ENCODE measurements around the gene CLVS2. TPM values are rescaled to one million over a fixed set of nuclear protein-coding genes. Genes with fewer than 3 reads are reported as not detected.

The CLVS2 gene
- total RNA-seq, 1 donor from 2014 or later, result not detected

DNA sequence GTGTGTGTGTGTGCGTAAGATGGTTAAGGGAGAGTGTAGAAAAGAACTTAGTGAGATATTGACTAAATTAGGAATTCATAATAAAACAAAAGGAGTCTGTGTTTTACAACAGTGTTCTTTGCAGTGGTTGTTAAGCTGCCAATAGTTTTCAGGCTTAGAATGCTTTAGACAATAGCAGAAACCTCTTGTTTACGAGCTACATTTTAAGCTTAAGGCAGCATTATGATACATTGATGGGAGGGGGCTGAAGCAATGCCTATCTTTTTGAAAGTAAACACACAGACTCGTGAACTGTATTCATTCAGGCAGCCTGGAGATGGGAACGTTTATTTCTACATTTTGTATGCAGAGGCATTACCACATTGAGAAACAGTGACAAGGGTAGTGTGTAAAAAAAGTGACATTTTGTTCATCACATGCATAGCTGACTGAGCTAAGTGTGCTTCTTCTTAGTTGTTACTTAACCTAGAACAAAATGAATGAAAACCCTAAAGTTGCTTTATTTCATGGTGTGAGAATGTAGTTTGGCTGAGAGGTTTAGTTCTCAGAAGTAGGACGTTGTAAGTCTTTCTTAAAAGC, 21.2 kb downstream of the CLVS2 start:
- TF ChIP-seq, protein P1, sequence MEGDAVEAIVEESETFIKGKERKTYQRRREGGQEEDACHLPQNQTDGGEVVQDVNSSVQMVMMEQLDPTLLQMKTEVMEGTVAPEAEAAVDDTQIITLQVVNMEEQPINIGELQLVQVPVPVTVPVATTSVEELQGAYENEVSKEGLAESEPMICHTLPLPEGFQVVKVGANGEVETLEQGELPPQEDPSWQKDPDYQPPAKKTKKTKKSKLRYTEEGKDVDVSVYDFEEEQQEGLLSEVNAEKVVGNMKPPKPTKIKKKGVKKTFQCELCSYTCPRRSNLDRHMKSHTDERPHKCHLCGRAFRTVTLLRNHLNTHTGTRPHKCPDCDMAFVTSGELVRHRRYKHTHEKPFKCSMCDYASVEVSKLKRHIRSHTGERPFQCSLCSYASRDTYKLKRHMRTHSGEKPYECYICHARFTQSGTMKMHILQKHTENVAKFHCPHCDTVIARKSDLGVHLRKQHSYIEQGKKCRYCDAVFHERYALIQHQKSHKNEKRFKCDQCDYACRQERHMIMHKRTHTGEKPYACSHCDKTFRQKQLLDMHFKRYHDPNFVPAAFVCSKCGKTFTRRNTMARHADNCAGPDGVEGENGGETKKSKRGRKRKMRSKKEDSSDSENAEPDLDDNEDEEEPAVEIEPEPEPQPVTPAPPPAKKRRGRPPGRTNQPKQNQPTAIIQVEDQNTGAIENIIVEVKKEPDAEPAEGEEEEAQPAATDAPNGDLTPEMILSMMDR (conservative IDR thresholded peaks at IDR 0.05; ENCODE audit: low read depth, low read length), result no peak
- H3K4me3 ChIP-seq (ENCODE audit: low read depth, low read length), result no peak overlapping the region
- no peak for DNase-seq (ENCODE audit: low read depth)

DNA sequence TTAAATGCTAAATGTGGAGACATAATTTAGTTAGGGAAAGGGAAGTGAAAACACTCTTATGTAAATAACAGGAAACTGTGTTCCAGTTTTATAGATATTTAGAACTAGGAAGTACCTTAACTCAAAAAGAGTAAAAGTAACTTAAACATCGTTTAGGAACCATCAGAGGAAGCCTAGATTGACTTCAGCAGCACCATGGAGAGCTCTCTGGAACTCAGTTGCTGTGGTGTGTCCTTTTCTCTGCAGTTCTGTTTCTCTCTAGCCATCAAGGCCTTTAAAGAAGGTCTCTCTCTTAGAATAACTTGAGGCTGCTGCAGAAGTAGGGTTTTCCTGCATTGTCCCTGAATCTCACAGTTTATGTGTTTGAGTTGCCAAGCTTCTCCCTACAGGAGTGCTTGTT, 26.9 kb downstream of the CLVS2 start:
- DNase-seq (ENCODE audit: low read depth), result no peak
- H3K4me3 ChIP-seq (ENCODE audit: low read depth, low read length), result no peak overlapping the region
- TF ChIP-seq, protein P1 (conservative IDR thresholded peaks at IDR 0.05; ENCODE audit: low read depth, low read length), result no peak

- TF ChIP-seq, protein P1 (conservative IDR thresholded peaks at IDR 0.05; ENCODE audit: low read depth, low read length), result no peak
- DNase-seq (ENCODE audit: low read depth), result no peak
- no peak overlapping the region for H3K4me3 ChIP-seq (ENCODE audit: low read depth, low read length)
These were observed 28.9 kb downstream of the CLVS2 start for GRCh38 chr6:123024976-123025375.

GRCh38 chr6:123027408-123027807, 31.4 kb downstream of the CLVS2 start:
- no peak for DNase-seq (ENCODE audit: low read depth)
- TF ChIP-seq, protein P1 (conservative IDR thresholded peaks at IDR 0.05; ENCODE audit: low read depth, low read length), result no peak
- H3K4me3 ChIP-seq (ENCODE audit: low read depth, low read length), result no peak overlapping the region

GRCh38 chr6:123028263-123028662, 32.2 kb downstream of the CLVS2 start:
- TF ChIP-seq, protein P1 (conservative IDR thresholded peaks at IDR 0.05; ENCODE audit: low read depth, low read length), result no peak
- no peak for DNase-seq (ENCODE audit: low read depth)
- H3K4me3 ChIP-seq (ENCODE audit: low read depth, low read length), result no peak overlapping the region

DNA sequence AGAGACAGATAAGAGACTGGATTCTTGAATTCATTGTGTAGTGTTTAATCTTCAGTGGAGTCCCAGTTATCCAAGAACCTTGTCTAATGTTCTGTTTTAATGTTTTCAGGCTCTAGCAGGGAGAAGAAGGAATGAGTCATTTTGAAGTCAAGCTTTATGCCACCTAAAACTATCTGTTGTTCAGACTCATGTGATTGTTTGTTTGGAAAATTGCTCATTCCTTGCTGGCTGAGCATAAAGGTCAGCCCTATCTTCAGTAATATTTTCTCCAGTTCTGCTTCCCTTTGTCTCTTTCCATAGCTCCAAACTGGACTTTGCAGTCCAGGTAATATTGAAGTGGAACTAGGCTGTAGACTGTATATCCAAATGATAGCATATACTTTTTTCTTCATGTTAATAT, 34.2 kb downstream of the CLVS2 start:
- TF ChIP-seq, protein P1 (conservative IDR thresholded peaks at IDR 0.05; ENCODE audit: low read depth, low read length), result no peak
- H3K4me3 ChIP-seq (ENCODE audit: low read depth, low read length), result no peak overlapping the region
- DNase-seq (ENCODE audit: low read depth), result no peak

DNA sequence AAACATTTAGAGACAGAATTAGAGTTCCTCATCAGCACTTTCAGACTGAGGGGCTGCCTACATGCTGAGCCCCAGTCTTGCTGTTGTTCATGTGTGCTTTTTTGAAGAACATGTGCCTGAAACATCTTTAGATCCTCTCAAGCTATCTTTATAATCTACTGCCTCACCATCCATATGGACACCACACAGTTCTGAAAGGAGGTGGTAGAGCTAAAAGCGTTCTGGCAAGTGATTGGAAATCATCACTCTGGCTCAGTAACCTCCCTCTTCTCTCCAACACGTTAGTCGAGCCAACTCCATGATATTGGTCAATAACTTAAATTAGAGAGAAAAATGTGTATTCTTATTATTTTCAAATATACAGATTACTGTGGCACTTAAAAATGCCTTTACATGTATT, 40.6 kb downstream of the CLVS2 start:
- no peak overlapping the region for H3K4me3 ChIP-seq (ENCODE audit: low read depth, low read length)
- TF ChIP-seq, protein P1 (conservative IDR thresholded peaks at IDR 0.05; ENCODE audit: low read depth, low read length), result no peak
- no peak for DNase-seq (ENCODE audit: low read depth)
